Transverse colon (tissue), 1 donor: ENCODE measurements around the gene PROZ.

Source experiments
- EP300 ChIP-seq: sonication (generic); formaldehyde crosslinking; IDR thresholded peaks from one replicate; pipeline ENCODE4 v1.6.1; 2017; ENCODE audit warnings: antibody characterized with exemption, low read depth
- POLR2A ChIP-seq: fragments of 450-650 bp; IDR thresholded peaks from one replicate; pipeline ENCODE4 v1.6.1; 2016; ENCODE audit warnings: antibody characterized with exemption, mild to moderate bottlenecking, moderate library complexity

GRCh38 chr13:113216254-113217048 is 58.0 kb downstream of the PROZ start:
- TF ChIP-seq EP300: no peak
- no peak for TF ChIP-seq POLR2A
